C4-2B (cell line): ENCODE results near the gene FANCD2OS.

Source experiments
- CTCF ChIP-seq: fragments of 450-650 bp; conservative IDR thresholded peaks from 2 replicates; pipeline ENCODE4 v1.5.1; 2017; ENCODE audit warnings: mild to moderate bottlenecking
- ZFX ChIP-seq: fragments of 450-650 bp; IDR thresholded peaks from 2 replicates; pipeline ENCODE4 v1.6.1; 2017

GRCh38 chr3:10142707-10143560, 34.9 kb upstream of the FANCD2OS start:
- no peak for TF ChIP-seq CTCF
- no peak for TF ChIP-seq ZFX
